ENCODE results near the gene BRPF3. TPM values are rescaled to one million over a fixed set of nuclear protein-coding genes. Genes with fewer than 3 reads are reported as not detected.
A peak's percentile ranks its signal among the peaks of the same experiment; 100 is the strongest.

Gene BRPF3
- total and polyA plus RNA-seq, 9 of the 15 experiments (the other 6 are each of a cell fraction or from before 2014, with no cell fraction given), result 2.2 to 19.3 (median 8.0) TPM

GRCh38 chr6:36155662-36156061, 40.9 kb upstream of the BRPF3 start (continued):
- TF ChIP-seq CEBPZ (IDR thresholded peaks at IDR 0.05; ENCODE audit: borderline replicate concordance, low read depth, low read length), result no peak
- no peak for TF ChIP-seq ZNF316 (IDR thresholded peaks at IDR 0.05)
- TF ChIP-seq SMARCB1 (IDR thresholded peaks at IDR 0.05; ENCODE audit: insufficient read length, low read depth), result no peak
- no peak for TF ChIP-seq USF2 (CRISPR knock-in tag; IDR thresholded peaks at IDR 0.05)
- TF ChIP-seq PCBP2 (IDR thresholded peaks at IDR 0.05; ENCODE audit: low read depth, low read length, poor library complexity, severe bottlenecking), result no peak
- TF ChIP-seq BMI1 (IDR thresholded peaks at IDR 0.05; ENCODE audit: low read length), result no peak
- TF ChIP-seq PHTF2 (CRISPR knock-in tag; IDR thresholded peaks at IDR 0.05), result no peak
- peak; percentile 43 to 57; a peak in 3 of 4 replicates for TF ChIP-seq TRIM24 (IDR thresholded peaks at IDR 0.05)
- no peak for TF ChIP-seq RBM15 (IDR thresholded peaks at IDR 0.05; ENCODE audit: insufficient read depth, low read length)
- no peak for TF ChIP-seq ZNF197 (CRISPR knock-in tag; IDR thresholded peaks at IDR 0.05; ENCODE audit: low read depth)
- no peak for TF ChIP-seq ZNF239 (CRISPR knock-in tag; IDR thresholded peaks at IDR 0.05)
